ENCODE measurements around the gene FZD7. TPM values are rescaled to one million over a fixed set of nuclear protein-coding genes. Genes with fewer than 3 reads are reported as not detected.

Gene FZD7
- total RNA-seq, 2 experiments from 2014 or later = 0.58 to 0.62 TPM

DNA sequence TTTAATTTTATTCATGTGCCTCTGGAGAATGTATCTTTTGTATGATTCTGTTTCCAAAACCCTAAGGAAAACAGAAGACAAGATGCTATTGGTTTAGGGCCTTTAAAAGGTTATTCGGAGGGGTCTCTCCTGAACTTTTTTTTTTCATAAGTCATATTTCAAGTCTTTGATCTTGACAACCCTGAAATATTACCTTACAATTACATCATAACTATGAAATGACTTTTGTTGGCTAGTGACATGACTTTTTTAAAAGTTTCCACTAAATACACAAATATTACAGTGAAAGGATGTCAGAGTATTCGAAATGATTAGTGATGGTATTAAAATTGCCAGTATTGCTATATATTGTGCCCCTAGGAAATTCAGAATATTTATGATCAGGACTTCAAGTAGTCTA is 31.8 kb upstream of the FZD7 start:
- H3K36me3 Mint-ChIP-seq = no peaks in the 10 kb centered on the region
- POLR2A ChIA-PET = no interaction called here
- DNase-seq = no peak
- peaks cover 2% of the 10 kb centered on the region for H3K27me3 Mint-ChIP-seq
- H3K27ac Mint-ChIP-seq = no peak overlapping the region
- H3K4me3 Mint-ChIP-seq = no peak overlapping the region
- H3K4me1 Mint-ChIP-seq (ENCODE audit: low read depth) = peaks cover 3% of the 10 kb centered on the region
- intact Hi-C loops (cut with micrococcal nuclease) = no loop called here
- CTCF ChIA-PET = no interaction called here
- no peaks in the 10 kb centered on the region for H3K9me3 Mint-ChIP-seq

DNA sequence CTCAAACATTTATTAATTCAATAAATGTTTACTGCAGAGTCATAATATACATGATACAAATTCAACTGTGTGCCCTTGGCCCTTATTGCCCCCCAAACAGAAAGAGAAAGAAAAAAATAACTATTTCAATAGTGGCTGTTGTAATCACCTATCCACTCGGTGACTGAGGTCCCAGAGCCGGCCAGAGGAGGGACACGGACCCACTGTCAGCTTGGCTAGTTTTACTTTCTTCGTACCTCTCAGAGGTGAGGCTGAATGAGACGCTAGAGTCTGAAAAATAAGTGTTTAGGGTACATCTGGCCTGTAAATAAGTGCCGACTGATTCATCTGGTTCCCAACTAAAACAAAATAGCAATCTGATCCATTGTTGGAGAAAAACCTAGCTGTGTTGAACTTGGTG is 31.3 kb upstream of the FZD7 start:
- Mint-ChIP-seq H3K36me3 (no peaks in the 10 kb centered on the region), H3K9me3 (no peaks in the 10 kb centered on the region), H3K4me1 (ENCODE audit: low read depth) (peaks cover 3% of the 10 kb centered on the region), H3K27ac (no peak overlapping the region), H3K4me3 (no peak overlapping the region), H3K27me3 (peaks cover 2% of the 10 kb centered on the region)
- intact Hi-C loops (cut with micrococcal nuclease) = no loop called here
- no peak for DNase-seq
- POLR2A ChIA-PET = no interaction called here
- CTCF ChIA-PET = no interaction called here

- peaks cover 3% of the 10 kb centered on the region for H3K4me1 Mint-ChIP-seq (ENCODE audit: low read depth)
- no peaks in the 10 kb centered on the region for H3K9me3 Mint-ChIP-seq
- intact Hi-C loops (cut with micrococcal nuclease) = no loop called here
- CTCF ChIA-PET = interaction anchor here (1.6 kb wide), 1 partner anchor 145 kb away, joined by 3 read pairs; no protein-coding TSS in a partner anchor
- H3K36me3 Mint-ChIP-seq = no peaks in the 10 kb centered on the region
- H3K27ac Mint-ChIP-seq = no peak overlapping the region
- no peak for DNase-seq
- POLR2A ChIA-PET = no interaction called here
- H3K27me3 Mint-ChIP-seq = peaks cover 10% of the 10 kb centered on the region
- no peak overlapping the region for H3K4me3 Mint-ChIP-seq
Observed at GRCh38 chr2:202005272-202005887, 28.3 kb upstream of the FZD7 start.

GRCh38 chr2:202006301-202006700 is 27.4 kb upstream of the FZD7 start:
- Mint-ChIP-seq H3K4me3 (no peak overlapping the region), H3K27me3 (peaks cover 10% of the 10 kb centered on the region), H3K4me1 (ENCODE audit: low read depth) (peaks cover 3% of the 10 kb centered on the region), H3K9me3 (no peaks in the 10 kb centered on the region), H3K27ac (no peak overlapping the region), H3K36me3 (no peaks in the 10 kb centered on the region)
- POLR2A ChIA-PET = no interaction called here
- intact Hi-C loops (cut with micrococcal nuclease) = no loop called here
- DNase-seq = no peak
- CTCF ChIA-PET = interaction anchor here (1.6 kb wide), 1 partner anchor 146 kb away, joined by 3 read pairs; no protein-coding TSS in a partner anchor

DNA sequence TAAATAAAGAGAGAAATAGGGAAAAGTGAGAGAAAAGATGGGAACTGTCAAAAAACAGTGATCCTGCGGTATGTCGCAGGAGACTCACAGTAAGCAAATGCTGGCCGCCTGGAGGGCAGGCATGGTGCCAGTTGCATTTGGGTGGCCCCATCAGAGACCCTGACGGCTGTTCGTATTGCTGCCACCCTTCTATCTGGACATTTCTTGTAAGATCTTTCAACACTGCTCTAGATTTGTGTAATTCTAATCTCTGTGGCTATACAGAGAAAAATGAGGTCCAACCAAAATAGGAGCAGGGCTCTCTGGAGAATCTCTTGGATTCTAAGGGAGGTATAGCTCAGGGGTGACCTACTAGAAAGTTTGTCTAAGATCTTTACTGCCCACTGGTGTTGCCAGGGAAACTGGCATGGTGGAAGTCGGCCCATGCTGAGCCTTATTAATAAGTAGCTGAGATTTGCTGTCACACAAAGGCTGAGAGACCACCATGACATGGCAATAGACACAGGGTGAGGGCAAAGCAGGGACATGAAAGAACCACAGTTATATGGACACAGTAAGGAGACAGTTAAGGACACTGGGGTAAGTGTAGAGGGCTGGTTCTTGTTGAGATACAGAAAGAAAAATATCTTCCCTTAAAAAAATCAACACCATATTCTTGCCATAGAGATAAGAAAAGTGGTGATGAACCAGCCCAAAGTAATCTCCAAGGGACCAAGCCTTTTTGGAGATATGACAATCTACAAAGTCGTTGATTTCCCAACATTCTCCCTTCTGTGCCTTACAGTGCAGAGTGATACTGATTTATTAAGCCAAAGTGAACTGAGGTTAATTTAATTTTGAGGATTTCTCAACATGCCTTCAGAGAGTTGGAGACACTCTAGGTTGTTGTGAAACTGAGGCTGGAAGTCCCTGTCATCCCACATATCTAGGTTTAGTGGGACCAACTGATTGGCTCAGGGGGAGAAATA is 26.4 kb upstream of the FZD7 start:
- CTCF ChIA-PET = no interaction called here
- no peak overlapping the region for H3K4me3 Mint-ChIP-seq

GRCh38 chr2:202007983-202008354 is 25.7 kb upstream of the FZD7 start:
- Mint-ChIP-seq H3K27ac (no peak overlapping the region), H3K4me3 (no peak overlapping the region), H3K36me3 (no peaks in the 10 kb centered on the region), H3K27me3 (peaks cover 14% of the 10 kb centered on the region), H3K4me1 (ENCODE audit: low read depth) (peaks cover 2% of the 10 kb centered on the region), H3K9me3 (no peaks in the 10 kb centered on the region)
- POLR2A ChIA-PET = no interaction called here
- CTCF ChIA-PET = no interaction called here
- intact Hi-C loops (cut with micrococcal nuclease) = no loop called here
- DNase-seq = no peak

More for the DNA sequence above, 26.4 kb upstream of the FZD7 start:
- no peak overlapping the region for H3K27ac Mint-ChIP-seq
- peaks cover 3% of the 10 kb centered on the region for H3K4me1 Mint-ChIP-seq (ENCODE audit: low read depth)
- DNase-seq = no peak
- peaks cover 10% of the 10 kb centered on the region for H3K27me3 Mint-ChIP-seq
- POLR2A ChIA-PET = no interaction called here
- H3K9me3 Mint-ChIP-seq = no peaks in the 10 kb centered on the region
- no peaks in the 10 kb centered on the region for H3K36me3 Mint-ChIP-seq
- intact Hi-C loops (cut with micrococcal nuclease) = no loop called here

DNA sequence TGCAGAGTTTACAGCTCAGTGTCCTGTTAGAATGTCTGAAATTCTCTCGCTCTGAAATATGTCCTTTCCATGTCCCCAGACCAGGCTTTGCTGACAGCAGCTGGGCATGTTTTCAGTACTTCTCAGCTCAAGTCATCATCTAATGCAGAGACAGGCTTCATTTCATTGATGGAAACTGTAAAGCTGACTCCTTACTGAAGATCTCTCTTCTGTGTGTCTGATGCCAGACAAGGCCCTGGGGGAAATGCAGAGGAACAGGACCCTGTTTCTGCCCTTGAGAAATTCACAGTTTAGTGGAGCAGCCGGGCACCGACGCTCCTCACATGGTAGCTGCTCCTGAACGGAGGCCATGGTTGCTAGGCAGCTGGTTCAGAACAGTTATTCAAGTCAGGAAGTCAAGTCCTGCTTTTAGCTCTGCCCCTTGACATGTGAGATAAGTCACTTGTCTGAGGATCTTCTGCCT is 24.6 kb upstream of the FZD7 start:
- Mint-ChIP-seq H3K4me3 (no peak overlapping the region), H3K4me1 (ENCODE audit: low read depth) (no peaks in the 10 kb centered on the region), H3K27me3 (peaks cover 14% of the 10 kb centered on the region), H3K27ac (no peak overlapping the region), H3K36me3 (no peaks in the 10 kb centered on the region), H3K9me3 (no peaks in the 10 kb centered on the region)
- DNase-seq = no peak
- ChIA-PET CTCF (no interaction called here), POLR2A (no interaction called here)
- intact Hi-C loops (cut with micrococcal nuclease) = no loop called here

GRCh38 chr2:202009581-202009980 is 24.1 kb upstream of the FZD7 start:
- ChIA-PET CTCF (no interaction called here), POLR2A (no interaction called here)
- intact Hi-C loops (cut with micrococcal nuclease) = no loop called here
- Mint-ChIP-seq H3K9me3 (no peaks in the 10 kb centered on the region), H3K36me3 (no peaks in the 10 kb centered on the region), H3K27me3 (peaks cover 14% of the 10 kb centered on the region), H3K4me3 (no peak overlapping the region), H3K27ac (no peak overlapping the region), H3K4me1 (ENCODE audit: low read depth) (no peaks in the 10 kb centered on the region)
- no peak for DNase-seq

- intact Hi-C loops (cut with micrococcal nuclease) = no loop called here
- no peaks in the 10 kb centered on the region for H3K9me3 Mint-ChIP-seq
- CTCF ChIA-PET = no interaction called here
- no peak for DNase-seq
- H3K4me3 Mint-ChIP-seq = no peak overlapping the region
- H3K27me3 Mint-ChIP-seq = peaks cover 10% of the 10 kb centered on the region
- H3K36me3 Mint-ChIP-seq = no peaks in the 10 kb centered on the region
- POLR2A ChIA-PET = no interaction called here
- H3K27ac Mint-ChIP-seq = no peak overlapping the region
- H3K4me1 Mint-ChIP-seq (ENCODE audit: low read depth) = no peaks in the 10 kb centered on the region
Observed at GRCh38 chr2:202014318-202014717, 19.3 kb upstream of the FZD7 start.

DNA sequence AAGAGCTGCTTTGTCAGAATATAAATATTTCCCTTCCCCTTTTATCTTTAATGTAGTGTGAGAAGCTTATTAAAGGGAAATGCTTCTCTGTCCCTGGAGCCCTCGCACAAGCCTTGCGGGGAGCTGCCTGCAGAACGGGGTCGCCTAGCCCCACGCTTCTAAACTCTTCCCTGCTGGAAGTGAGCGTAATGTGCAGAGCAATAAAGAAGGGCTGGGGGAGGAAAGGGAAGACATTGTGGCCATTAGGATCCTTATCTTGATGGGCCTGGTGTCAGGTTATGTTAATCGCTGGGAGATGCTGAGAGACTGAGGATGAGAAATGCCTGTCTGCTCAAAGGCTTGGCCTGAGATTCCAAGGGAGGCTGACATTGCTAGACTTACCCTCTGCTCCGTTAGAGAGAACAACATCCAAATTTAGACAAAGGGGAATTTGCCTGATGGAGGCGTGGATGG is 18.9 kb upstream of the FZD7 start:
- Mint-ChIP-seq H3K36me3 (no peaks in the 10 kb centered on the region), H3K27me3 (peaks cover 8% of the 10 kb centered on the region), H3K9me3 (no peaks in the 10 kb centered on the region), H3K4me1 (ENCODE audit: low read depth) (no peaks in the 10 kb centered on the region), H3K4me3 (no peak overlapping the region), H3K27ac (no peak overlapping the region)
- intact Hi-C loops (cut with micrococcal nuclease) = no loop called here
- DNase-seq = no peak
- ChIA-PET CTCF (no interaction called here), POLR2A (no interaction called here)

DNA sequence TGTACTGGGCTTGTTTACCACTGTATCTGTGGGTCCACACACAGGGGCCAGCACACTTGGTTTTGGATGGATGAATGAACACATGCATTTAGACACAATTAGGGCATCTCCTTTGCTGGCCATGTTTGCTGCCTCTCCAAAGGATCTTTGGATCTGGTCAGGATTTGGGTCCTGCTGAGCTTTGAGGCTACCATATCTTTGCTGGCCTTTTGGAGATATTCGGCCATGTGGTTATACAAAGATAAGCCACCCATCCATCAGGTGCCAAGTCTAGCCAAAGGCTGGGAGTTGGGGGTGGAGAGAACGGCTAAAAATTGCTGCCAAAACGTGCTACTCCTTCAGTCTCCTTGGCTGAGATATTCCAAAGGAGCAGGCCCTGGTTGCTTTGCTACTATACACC is 18.2 kb upstream of the FZD7 start:
- DNase-seq = no peak
- no peaks in the 10 kb centered on the region for H3K36me3 Mint-ChIP-seq
- H3K27me3 Mint-ChIP-seq = peaks cover 6% of the 10 kb centered on the region
- intact Hi-C loops (cut with micrococcal nuclease) = no loop called here
- no peak overlapping the region for H3K27ac Mint-ChIP-seq
- H3K4me3 Mint-ChIP-seq = no peak overlapping the region
- H3K9me3 Mint-ChIP-seq = no peaks in the 10 kb centered on the region
- no peaks in the 10 kb centered on the region for H3K4me1 Mint-ChIP-seq (ENCODE audit: low read depth)
- CTCF ChIA-PET = no interaction called here
- POLR2A ChIA-PET = no interaction called here

DNA sequence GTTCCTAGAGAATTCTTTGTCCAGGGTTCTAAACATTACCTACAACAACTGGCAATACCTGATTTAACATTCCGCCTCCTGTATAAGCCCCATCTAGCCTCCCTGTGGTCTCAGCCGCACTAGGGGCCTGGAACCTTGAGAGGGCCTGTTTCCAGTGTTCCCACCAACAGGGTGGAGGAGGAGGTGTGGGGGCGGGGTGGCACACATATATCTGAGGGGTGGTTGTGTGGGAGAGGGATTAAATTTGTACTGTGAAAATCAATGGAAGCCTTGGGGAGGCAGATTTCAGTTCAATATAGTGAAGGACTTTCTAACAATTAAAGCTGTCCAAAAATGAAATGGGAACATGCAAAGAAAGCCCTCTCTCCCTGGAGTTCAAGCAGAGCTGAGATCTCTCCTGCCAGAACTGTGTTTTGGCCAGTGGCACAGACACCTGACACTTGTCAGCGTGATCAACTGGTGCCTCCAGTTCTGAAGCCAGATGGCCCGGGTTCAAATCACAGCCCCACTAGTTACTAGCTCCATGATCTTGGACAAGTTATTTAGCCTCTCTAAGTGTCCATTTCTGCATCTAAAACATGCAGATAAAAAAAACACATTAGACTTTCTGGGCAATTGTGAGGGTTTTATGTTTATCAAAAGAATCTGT is 17.0 kb upstream of the FZD7 start:
- Mint-ChIP-seq H3K36me3 (no peaks in the 10 kb centered on the region), H3K9me3 (no peaks in the 10 kb centered on the region), H3K4me1 (ENCODE audit: low read depth) (no peaks in the 10 kb centered on the region), H3K27me3 (peaks cover 6% of the 10 kb centered on the region), H3K4me3 (no peak overlapping the region), H3K27ac (no peak overlapping the region)
- no peak for DNase-seq
- ChIA-PET CTCF (interaction anchor here (1.9 kb wide), 1 partner anchor 162 kb away, joined by 4 read pairs; no protein-coding TSS in a partner anchor), POLR2A (no interaction called here)
- intact Hi-C loops (cut with micrococcal nuclease) = no loop called here

All from activated CD4-positive, alpha-beta memory T cell treated with anti-CD3 and anti-CD28 coated beads for 36 hours (primary cell).